B cell (primary cell): Measurements from ENCODE around the gene ZFYVE21. TPM values are rescaled to one million over a fixed set of nuclear protein-coding genes. Genes with fewer than 3 reads are reported as not detected.

Source experiments
- ATAC-seq: fragments of 200-7000 bp; cut with Tn5 transposase; one replicate; pipeline ENCODE4 v1.10.0; 2021; ENCODE audit warnings: low read depth, mild to moderate bottlenecking, moderate number of reproducible peaks, moderate library complexity
- CTCF ChIA-PET: fragments of 350-600 bp; sonication (Branson Sonifier 250); formaldehyde crosslinking; loops from one replicate; lab custom pipeline; 2021; ENCODE audit warnings: antibody characterized with exemption, inconsistent platforms; lab: Charles Lee
- POLR2A ChIA-PET: fragments of 350-600 bp; sonication (Branson Sonifier 250); formaldehyde crosslinking; loops from one replicate; lab custom pipeline; 2021; ENCODE audit warnings: antibody characterized with exemption; lab: Charles Lee
- DNase-seq: peaks from one replicate; pipeline ENCODE4 v3.0.0; 2013
- H2AFZ ChIP-seq: 2 replicates; pipeline ENCODE4 v1.6.1; 2012; ENCODE audit warnings: mild to moderate bottlenecking, low read depth, low read length; ENCODE audit not compliant: insufficient read depth, poor library complexity, severe bottlenecking
- H3K27ac ChIP-seq, 2 donors: 1 replicate in 1 of 2; 2 replicates in 1 of 2; pipeline ENCODE4 v1.5.1; 2012 to 2013; ENCODE audit warnings: low read length in 2 of 2, mild to moderate bottlenecking in 2 of 2, moderate library complexity in 1 of 2
- H3K27me3 ChIP-seq, 4 experiments: fragments of 200-600 bp in 1 of 4; sonication (generic) in 1 of 4; replicated peaks in 1 of 4; 1 replicate in 2 of 4; 2 replicates in 2 of 4; pipeline versions ENCODE4 v1.6.1 to v1.7.0; 2013 to 2016; ENCODE audit warnings: low read length in 3 of 4, mild to moderate bottlenecking in 2 of 4, mixed read lengths in 1 of 4, moderate library complexity in 1 of 4; ENCODE audit not compliant: insufficient read depth in 4 of 4, control insufficient read depth in 3 of 4; ENCODE audit errors: control extremely low read depth in 1 of 4
- H3K36me3 ChIP-seq, 2 experiments: replicated peaks in 1 of 2; 1 replicate in 1 of 2; 2 replicates in 1 of 2; pipeline versions ENCODE4 v1.6.1 to v1.7.1; 2013; ENCODE audit warnings: low read length in 1 of 2; ENCODE audit not compliant: insufficient read depth in 2 of 2, control insufficient read depth in 1 of 2; ENCODE audit errors: control extremely low read depth in 1 of 2, extremely low read depth in 1 of 2
- H3K4me1 ChIP-seq, 2 donors: fragments of 200-600 bp in 1 of 2; sonication (generic) in 1 of 2; 1 replicate in 1 of 2; 2 replicates in 1 of 2; pipeline versions ENCODE4 v1.5.1 to v1.6.1; 2013 to 2017; ENCODE audit warnings: low read length in 2 of 2; ENCODE audit not compliant: control insufficient read depth in 2 of 2, insufficient read depth in 2 of 2
- H3K4me2 ChIP-seq: replicated peaks from 2 replicates; pipeline ENCODE3; 2012; ENCODE audit warnings: mild to moderate bottlenecking, low read depth, low read length; ENCODE audit not compliant: poor library complexity, severe bottlenecking
- H3K4me3 ChIP-seq, 5 experiments: fragments of 200-600 bp in 1 of 5; sonication (generic) in 1 of 5; 1 replicate in 3 of 5; 2 replicates in 2 of 5; pipeline versions ENCODE4 v1.5.1 to v1.7.0; 2011 to 2016; ENCODE audit warnings: low read length in 4 of 5, mild to moderate bottlenecking in 4 of 5, low read depth in 2 of 5, control low read depth in 1 of 5, moderate library complexity in 1 of 5; ENCODE audit not compliant: insufficient read depth in 1 of 5; ENCODE audit errors: control extremely low read depth in 1 of 5, extremely low read depth in 1 of 5
- H3K79me2 ChIP-seq: fragments of 200-600 bp; sonication (generic); one replicate; pipeline ENCODE4 v1.6.0; 2016; ENCODE audit warnings: low read length; ENCODE audit not compliant: control insufficient read depth, insufficient read depth
- H3K9ac ChIP-seq: fragments of 200-600 bp; sonication (generic); 2 replicates; pipeline ENCODE4 v1.6.1; 2017; ENCODE audit warnings: mild to moderate bottlenecking, low read length, moderate library complexity
- H3K9me3 ChIP-seq, 3 donors: one replicate each; pipeline versions ENCODE4 v1.6.1 to v1.7.1; 2013; ENCODE audit warnings: low read length in 2 of 3; ENCODE audit not compliant: control insufficient read depth in 2 of 3, insufficient read depth in 1 of 3; ENCODE audit errors: control extremely low read depth in 1 of 3
- H4K20me1 ChIP-seq: 2 replicates; pipeline ENCODE4 v1.6.0; 2012; ENCODE audit warnings: mild to moderate bottlenecking, low read length; ENCODE audit not compliant: insufficient read depth, control insufficient read depth, poor library complexity, severe bottlenecking
- H3K27ac Mint-ChIP-seq: one replicate; pipeline ENCODE4 v1.8.0; 2021; ENCODE audit warnings: mixed read lengths
- H3K27me3 Mint-ChIP-seq: one replicate; pipeline ENCODE4 v1.8.0; 2021; ENCODE audit warnings: mixed read lengths
- H3K4me1 Mint-ChIP-seq: one replicate; pipeline ENCODE4 v1.8.0; 2021; ENCODE audit warnings: mixed read lengths
- H3K4me3 Mint-ChIP-seq: one replicate; pipeline ENCODE4 v1.8.0; 2021; ENCODE audit warnings: mixed read lengths
- H3K9me3 Mint-ChIP-seq: one replicate; pipeline ENCODE4 v1.8.0; 2022; ENCODE audit warnings: mixed read lengths; ENCODE audit not compliant: insufficient read depth
- EZH2 ChIP-seq: IDR thresholded peaks from 2 replicates; pipeline ENCODE4 v1.6.1; 2012; ENCODE audit warnings: borderline replicate concordance, low read depth, mild to moderate bottlenecking, moderate library complexity, low read length; ENCODE audit not compliant: insufficient read depth, poor library complexity, severe bottlenecking
- WGBS: methylation state at CpG from one replicate; pipeline ENCODE4 v1.1.5; 2013; ENCODE audit warnings: missing lambda C conversion rate; ENCODE audit not compliant: insufficient coverage; 5-methylcytosine and 5-hydroxymethylcytosine counted together
- intact Hi-C: fragments of 100-400 bp; cut with micrococcal nuclease; formaldehyde crosslinking; loops from one replicate; pipeline ENCODE4 v1.10.0; 2022
- polyA plus RNA-seq: library from polyadenylated mRNA; depleted of rRNA; stranded (reverse); fragments of >200 nt; gene quantifications from 2 replicates; pipeline ENCODE4 v1.2.3, GENCODE V29; 2012
- total RNA-seq, 2 donors: library from RNA; stranded (reverse); fragments of 120-200 nt in 1 of 2; gene quantifications; 1 replicate in 1 of 2; 2 replicates in 1 of 2; pipeline versions ENCODE4 v1.2.3 to v1.2.4, GENCODE V29; 2013 to 2022
- TF ChIP-seq, protein P1 (sequence below): fragments of 200-600 bp; IDR thresholded peaks from one replicate; pipeline ENCODE4 v1.8.0; 2022; ENCODE audit warnings: antibody characterized with exemption, mild to moderate bottlenecking

Gene ZFYVE21
- total and polyA plus RNA-seq, 2 donors (not counting 1 experiment from before 2014, with no cell fraction given): 17.0 to 18.6 TPM

DNA sequence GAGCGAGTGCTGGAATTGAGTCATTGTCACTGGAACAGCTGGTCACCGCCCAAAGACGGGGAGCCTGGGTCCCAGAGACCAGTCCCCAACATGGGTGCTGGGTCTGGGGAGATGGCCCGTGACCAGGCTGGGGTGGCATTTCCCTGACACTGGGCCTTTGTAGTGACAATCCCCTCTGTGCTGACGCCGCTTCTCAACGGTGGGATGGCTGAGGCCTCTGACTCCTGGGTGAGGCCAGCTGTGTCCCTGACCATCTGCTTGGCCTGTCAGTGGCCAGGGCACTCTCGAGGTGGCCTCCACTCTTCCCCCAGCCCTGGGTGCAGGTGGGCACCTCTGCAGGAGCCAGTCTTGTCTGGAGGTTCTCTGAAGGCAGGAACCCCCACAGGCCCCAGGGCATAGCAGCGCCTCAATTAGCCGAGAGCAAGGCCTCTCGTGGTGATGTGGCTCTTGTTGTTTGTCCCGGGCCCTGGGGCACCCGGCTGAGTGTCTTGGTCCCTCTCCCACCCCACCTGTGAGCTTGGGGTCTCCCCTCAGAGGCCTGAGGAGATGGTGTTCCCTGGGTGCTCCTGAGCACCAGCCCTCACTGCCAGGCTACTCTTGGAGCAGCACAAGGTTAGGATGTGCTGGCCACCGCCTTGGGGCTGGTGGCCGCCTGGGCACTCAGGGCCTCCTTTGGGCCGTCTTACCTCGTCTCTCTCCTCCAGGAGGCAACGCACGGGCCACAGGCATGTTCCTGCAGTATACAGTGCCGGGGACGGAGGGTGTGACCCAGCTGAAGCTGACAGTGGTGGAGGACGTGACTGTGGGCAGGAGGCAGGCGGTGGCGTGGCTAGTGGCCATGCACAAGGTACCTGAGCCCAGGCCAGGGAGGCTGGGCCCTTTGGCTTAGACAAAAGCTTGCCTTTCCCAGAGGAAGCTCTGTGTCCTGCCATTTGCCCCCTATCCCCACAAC is 16.6 kb downstream of the ZFYVE21 start:
- DNase-seq: no peak
- Histone ChIP-seq H3K27me3 (no peaks in the 10 kb centered on the region), H3K4me3 (no peak overlapping the region), H4K20me1 (no peaks in the 10 kb centered on the region), H3K4me2 (no peak overlapping the region), H3K9ac (no peak overlapping the region), H3K36me3 (peaks cover 0 to 13% of the 10 kb centered on the region in 2 experiments), H2AFZ (no peak overlapping the region), H3K79me2 (no peaks in the 10 kb centered on the region), H3K9me3 (no peaks in the 10 kb centered on the region), H3K4me1 (no peaks in the 10 kb centered on the region), H3K27ac (no peak overlapping the region)
- WGBS: 95% methylated on average over 22 of the region's 24 CpGs
- no peaks in the 10 kb centered on the region for H3K4me1 Mint-ChIP-seq
- H3K27me3 Mint-ChIP-seq: no peaks in the 10 kb centered on the region
- no peaks in the 10 kb centered on the region for H3K9me3 Mint-ChIP-seq
- intact Hi-C loops: no loop called here
- ChIA-PET POLR2A (no interaction called here), CTCF (interaction anchor here (0.9 kb wide), 1 partner anchor 52 kb away, joined by 3 read pairs; no protein-coding TSS in a partner anchor)
- no peak for ATAC-seq
- H3K27ac Mint-ChIP-seq: no peak overlapping the region
- TF ChIP-seq EZH2: no peak
- TF ChIP-seq, protein P1, sequence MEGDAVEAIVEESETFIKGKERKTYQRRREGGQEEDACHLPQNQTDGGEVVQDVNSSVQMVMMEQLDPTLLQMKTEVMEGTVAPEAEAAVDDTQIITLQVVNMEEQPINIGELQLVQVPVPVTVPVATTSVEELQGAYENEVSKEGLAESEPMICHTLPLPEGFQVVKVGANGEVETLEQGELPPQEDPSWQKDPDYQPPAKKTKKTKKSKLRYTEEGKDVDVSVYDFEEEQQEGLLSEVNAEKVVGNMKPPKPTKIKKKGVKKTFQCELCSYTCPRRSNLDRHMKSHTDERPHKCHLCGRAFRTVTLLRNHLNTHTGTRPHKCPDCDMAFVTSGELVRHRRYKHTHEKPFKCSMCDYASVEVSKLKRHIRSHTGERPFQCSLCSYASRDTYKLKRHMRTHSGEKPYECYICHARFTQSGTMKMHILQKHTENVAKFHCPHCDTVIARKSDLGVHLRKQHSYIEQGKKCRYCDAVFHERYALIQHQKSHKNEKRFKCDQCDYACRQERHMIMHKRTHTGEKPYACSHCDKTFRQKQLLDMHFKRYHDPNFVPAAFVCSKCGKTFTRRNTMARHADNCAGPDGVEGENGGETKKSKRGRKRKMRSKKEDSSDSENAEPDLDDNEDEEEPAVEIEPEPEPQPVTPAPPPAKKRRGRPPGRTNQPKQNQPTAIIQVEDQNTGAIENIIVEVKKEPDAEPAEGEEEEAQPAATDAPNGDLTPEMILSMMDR: no peak
- no peak overlapping the region for H3K4me3 Mint-ChIP-seq
